ENCODE results near the gene LGALS9.

- TF ChIP-seq, protein P1, sequence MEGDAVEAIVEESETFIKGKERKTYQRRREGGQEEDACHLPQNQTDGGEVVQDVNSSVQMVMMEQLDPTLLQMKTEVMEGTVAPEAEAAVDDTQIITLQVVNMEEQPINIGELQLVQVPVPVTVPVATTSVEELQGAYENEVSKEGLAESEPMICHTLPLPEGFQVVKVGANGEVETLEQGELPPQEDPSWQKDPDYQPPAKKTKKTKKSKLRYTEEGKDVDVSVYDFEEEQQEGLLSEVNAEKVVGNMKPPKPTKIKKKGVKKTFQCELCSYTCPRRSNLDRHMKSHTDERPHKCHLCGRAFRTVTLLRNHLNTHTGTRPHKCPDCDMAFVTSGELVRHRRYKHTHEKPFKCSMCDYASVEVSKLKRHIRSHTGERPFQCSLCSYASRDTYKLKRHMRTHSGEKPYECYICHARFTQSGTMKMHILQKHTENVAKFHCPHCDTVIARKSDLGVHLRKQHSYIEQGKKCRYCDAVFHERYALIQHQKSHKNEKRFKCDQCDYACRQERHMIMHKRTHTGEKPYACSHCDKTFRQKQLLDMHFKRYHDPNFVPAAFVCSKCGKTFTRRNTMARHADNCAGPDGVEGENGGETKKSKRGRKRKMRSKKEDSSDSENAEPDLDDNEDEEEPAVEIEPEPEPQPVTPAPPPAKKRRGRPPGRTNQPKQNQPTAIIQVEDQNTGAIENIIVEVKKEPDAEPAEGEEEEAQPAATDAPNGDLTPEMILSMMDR (optimal IDR thresholded peaks at IDR 0.05 in 1 of 3, IDR thresholded peaks at IDR 0.05 in 1 of 3, conservative IDR thresholded peaks at IDR 0.05 in 1 of 3; ENCODE audit: extremely low read depth in 1 of 3, insufficient read depth in 2 of 3, low read length in 3 of 3) = no peak
- no peak for TF ChIP-seq EZH2 (IDR thresholded peaks at IDR 0.05; ENCODE audit: low read length)
These were observed 33.8 kb upstream of the LGALS9 start for GRCh38 chr17:27597188-27597580.

Measured in keratinocyte (primary cell).